AG04449 (cell line): ENCODE measurements around the gene TSNAXIP1.

Experiments used
- CTCF ChIA-PET: fragments of 350-600 bp; formaldehyde crosslinking; extraction: SDS; loops from one replicate; lab custom pipeline; 2021; ENCODE audit warnings: antibody characterized with exemption; lab: Yijun Ruan, JAX
- POLR2A ChIA-PET: fragments of 400-600, 350-600 bp; formaldehyde crosslinking; extraction: SDS; loops from one replicate; lab custom pipeline; 2020; ENCODE audit warnings: antibody characterized with exemption, inconsistent platforms; lab: Yijun Ruan, JAX
- DNase-seq: peaks from one replicate; pipeline ENCODE4 v3.0.0-alpha.2; 2010; ENCODE audit warnings: low read depth, low spot score
- H3K4me3 ChIP-seq: 2 replicates; pipeline ENCODE4 v1.5.1; 2011; ENCODE audit warnings: low read depth, mild to moderate bottlenecking, control low read depth, low read length
- TF ChIP-seq, protein P1 (sequence below): IDR thresholded peaks from one replicate; pipeline ENCODE4 v1.5.1; 2011; ENCODE audit warnings: mild to moderate bottlenecking, moderate library complexity, low read length, control low read depth, inconsistent platforms; ENCODE audit not compliant: insufficient read depth; ENCODE audit errors: missing control alignments

The TSNAXIP1 gene

GRCh38 chr16:67846320-67847063, 39.8 kb downstream of the TSNAXIP1 start, which contains the start of gene NUTF2:
TSS of gene NUTF2 (plus strand) at chr16:67846933. CDS start at chr16:67865131, 18,198 bp downstream.
- TF ChIP-seq, protein P1, sequence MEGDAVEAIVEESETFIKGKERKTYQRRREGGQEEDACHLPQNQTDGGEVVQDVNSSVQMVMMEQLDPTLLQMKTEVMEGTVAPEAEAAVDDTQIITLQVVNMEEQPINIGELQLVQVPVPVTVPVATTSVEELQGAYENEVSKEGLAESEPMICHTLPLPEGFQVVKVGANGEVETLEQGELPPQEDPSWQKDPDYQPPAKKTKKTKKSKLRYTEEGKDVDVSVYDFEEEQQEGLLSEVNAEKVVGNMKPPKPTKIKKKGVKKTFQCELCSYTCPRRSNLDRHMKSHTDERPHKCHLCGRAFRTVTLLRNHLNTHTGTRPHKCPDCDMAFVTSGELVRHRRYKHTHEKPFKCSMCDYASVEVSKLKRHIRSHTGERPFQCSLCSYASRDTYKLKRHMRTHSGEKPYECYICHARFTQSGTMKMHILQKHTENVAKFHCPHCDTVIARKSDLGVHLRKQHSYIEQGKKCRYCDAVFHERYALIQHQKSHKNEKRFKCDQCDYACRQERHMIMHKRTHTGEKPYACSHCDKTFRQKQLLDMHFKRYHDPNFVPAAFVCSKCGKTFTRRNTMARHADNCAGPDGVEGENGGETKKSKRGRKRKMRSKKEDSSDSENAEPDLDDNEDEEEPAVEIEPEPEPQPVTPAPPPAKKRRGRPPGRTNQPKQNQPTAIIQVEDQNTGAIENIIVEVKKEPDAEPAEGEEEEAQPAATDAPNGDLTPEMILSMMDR: no peak
- no peak for DNase-seq
- ChIA-PET CTCF (interaction anchor here (1.1 to 4.3 kb wide), 10 partner anchors 9 to 325 kb away, joined by 3 to 21 read pairs (median 6); no protein-coding TSS in a partner anchor), POLR2A (interaction anchor here (0.5 to 1.5 kb wide), 8 partner anchors 11 to 290 kb away, joined by 3 to 5 read pairs (median 3); no protein-coding TSS in a partner anchor)
- H3K4me3 ChIP-seq: peak within 1 kb of the TSS; percentile 86

DNA sequence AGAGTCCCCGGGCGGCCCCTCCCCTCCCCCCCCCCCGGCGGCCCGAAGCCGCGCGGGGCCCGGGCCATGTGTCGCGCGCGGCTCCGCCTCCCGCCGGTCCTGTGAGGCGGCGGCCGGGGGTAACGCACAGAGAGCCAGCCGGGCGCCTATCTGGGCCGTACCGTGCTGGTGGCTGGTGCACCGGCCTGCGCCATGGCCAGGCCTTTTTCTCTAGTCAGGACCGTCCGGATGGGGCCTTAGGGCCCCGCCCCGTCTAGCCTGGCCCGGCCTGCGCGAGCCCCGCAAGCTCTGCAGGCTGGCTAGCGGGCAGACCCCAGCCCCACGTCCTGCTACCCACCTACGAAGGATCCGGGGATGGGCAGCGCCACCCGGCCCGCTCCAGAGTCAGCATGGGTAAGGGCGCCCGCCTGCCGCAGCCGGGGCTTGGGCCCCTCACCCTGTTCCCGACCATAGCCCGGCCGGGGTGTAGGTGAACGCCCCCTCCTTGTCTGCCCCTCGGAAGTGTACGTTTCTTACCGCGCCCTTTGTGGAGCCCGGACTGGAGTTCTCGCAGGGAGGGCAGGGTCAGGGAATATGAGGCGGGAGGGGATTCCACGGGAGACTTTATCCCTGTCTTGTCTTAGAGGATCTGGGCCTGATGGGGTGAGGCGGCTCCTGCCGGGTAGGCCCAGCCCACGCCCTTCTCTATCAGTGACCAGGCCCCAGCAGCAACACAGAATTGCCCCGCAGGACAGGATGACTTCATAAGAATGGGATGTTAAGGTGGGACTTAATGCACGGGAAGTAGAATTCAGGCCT, 40.6 kb downstream of the TSNAXIP1 start, which contains the start of gene CENPT:
TSS of gene CENPT (minus strand) at position 630 of the 798 bp plus-strand sequence. CDS start 13,834 bp downstream, outside the sequence.
- CTCF ChIA-PET: interaction anchor here (0.9 to 4.3 kb wide), 6 partner anchors 10 to 326 kb away, joined by 3 to 21 read pairs (median 5); no protein-coding TSS in a partner anchor
- peak within 1 kb of the TSS; percentile 86 for H3K4me3 ChIP-seq
- TF ChIP-seq, protein P1: no peak
- DNase-seq: no peak
- POLR2A ChIA-PET: interaction anchor here (0.5 kb wide), 1 partner anchor 44 kb away, joined by 5 read pairs; no protein-coding TSS in a partner anchor

DNA sequence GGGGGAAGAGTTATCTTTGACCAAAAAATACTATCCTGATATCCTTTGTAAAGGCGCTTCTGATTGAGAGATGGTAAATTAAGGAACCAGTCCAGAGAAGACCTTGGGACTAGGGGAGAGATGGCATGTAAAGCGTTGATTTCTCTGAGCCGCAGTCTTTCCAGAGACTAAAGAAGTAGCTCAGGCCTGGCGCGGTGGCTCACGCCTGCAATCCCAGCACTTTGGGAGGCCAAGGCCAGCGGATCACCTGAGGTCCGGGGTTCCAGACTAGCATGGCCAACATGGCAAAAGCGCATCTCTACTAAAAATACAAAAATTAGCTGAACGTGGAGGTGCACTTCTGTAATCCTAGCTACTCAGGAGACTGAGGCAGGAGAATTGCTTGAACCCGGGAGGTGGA, 41.4 kb downstream of the TSNAXIP1 start:
- TF ChIP-seq, protein P1: no peak
- no peak for DNase-seq
- CTCF ChIA-PET: interaction anchor here (0.8 to 2.1 kb wide), 4 partner anchors 32 to 327 kb away, joined by 3 to 6 read pairs (median 3); no protein-coding TSS in a partner anchor
- H3K4me3 ChIP-seq: peak overlapping the region; percentile 86
- POLR2A ChIA-PET: interaction anchor here (0.8 to 1.2 kb wide), 2 partner anchors 9 to 15 kb away, joined by 3 read pairs; no protein-coding TSS in a partner anchor

DNA sequence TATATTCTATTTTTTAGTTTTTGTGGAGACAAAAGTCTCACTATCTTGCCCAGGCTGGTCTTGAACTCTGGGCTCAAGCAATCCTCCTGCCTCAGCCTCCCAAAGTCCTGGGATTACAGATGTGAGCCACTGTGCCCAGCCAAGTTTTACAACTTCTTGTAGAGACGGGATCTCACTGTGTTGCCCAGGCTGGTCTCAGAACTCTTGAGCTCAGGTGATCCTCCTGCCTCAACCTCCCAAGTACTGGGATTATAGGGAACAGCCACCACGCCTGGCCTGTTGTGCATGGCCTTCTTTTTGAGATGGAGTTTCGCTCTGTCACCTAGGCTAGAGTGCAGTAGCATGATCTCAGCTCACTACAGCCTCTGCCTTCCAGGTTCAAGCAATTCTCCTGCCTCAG, 47.0 kb downstream of the TSNAXIP1 start:
- ChIA-PET POLR2A (no interaction called here), CTCF (interaction anchor here (1.2 kb wide), 1 partner anchor 29 kb away, joined by 3 read pairs; no protein-coding TSS in a partner anchor)
- H3K4me3 ChIP-seq: no peak overlapping the region
- TF ChIP-seq, protein P1: no peak
- DNase-seq: no peak

DNA sequence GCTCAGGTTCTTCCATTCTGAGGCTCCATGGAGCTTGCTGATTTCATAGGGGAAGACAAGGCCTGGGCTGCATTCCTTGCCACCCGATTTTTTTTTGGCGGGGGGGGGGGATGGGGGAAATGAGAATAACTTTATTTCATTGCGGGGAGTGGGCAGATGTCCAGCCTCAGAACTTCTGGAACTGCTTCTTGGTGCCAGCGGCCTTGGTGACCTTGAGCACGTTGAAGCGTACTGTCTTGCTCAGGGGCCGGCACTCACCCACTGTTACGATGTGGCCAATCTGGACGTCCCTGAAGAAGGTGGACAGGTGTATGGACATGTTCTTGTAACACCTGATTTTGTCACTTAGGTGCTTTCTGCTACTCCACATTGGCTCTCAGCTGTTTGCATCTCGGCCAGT, 49.1 kb downstream of the TSNAXIP1 start:
- ChIA-PET CTCF (interaction anchor here (0.8 to 1.0 kb wide), 2 partner anchors 10 to 28 kb away, joined by 3 to 4 read pairs; partner anchors contain the start of gene NRN1L), POLR2A (no interaction called here)
- TF ChIP-seq, protein P1: no peak
- no peak for DNase-seq
- H3K4me3 ChIP-seq: no peak overlapping the region
